ENCODE data around the gene SEMA3E. TPM values are rescaled to one million over a fixed set of nuclear protein-coding genes. Genes with fewer than 3 reads are reported as not detected.

The SEMA3E gene
- total RNA-seq, 1 donor from 2014 or later, result 4.6 TPM

GRCh38 chr7:83452256-83452655, 196.7 kb downstream of the SEMA3E start:
- TF ChIP-seq, protein P1, sequence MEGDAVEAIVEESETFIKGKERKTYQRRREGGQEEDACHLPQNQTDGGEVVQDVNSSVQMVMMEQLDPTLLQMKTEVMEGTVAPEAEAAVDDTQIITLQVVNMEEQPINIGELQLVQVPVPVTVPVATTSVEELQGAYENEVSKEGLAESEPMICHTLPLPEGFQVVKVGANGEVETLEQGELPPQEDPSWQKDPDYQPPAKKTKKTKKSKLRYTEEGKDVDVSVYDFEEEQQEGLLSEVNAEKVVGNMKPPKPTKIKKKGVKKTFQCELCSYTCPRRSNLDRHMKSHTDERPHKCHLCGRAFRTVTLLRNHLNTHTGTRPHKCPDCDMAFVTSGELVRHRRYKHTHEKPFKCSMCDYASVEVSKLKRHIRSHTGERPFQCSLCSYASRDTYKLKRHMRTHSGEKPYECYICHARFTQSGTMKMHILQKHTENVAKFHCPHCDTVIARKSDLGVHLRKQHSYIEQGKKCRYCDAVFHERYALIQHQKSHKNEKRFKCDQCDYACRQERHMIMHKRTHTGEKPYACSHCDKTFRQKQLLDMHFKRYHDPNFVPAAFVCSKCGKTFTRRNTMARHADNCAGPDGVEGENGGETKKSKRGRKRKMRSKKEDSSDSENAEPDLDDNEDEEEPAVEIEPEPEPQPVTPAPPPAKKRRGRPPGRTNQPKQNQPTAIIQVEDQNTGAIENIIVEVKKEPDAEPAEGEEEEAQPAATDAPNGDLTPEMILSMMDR (IDR thresholded peaks at IDR 0.05; ENCODE audit: insufficient read depth, low read depth, low read length), result no peak
- TF ChIP-seq EZH2 (IDR thresholded peaks at IDR 0.05; ENCODE audit: insufficient read depth, low read length), result no peak
- H3K4me1 Mint-ChIP-seq (ENCODE audit: low read depth, unreplicated experiment), result peaks cover 3% of the 10 kb centered on the region
- H3K27me3 ChIP-seq (ENCODE audit: insufficient read depth, low read length), result no peaks in the 10 kb centered on the region
- FAIRE-seq, result no peak
- H3K4me3 ChIP-seq (ENCODE audit: insufficient read depth, low read depth, low read length), result no peak overlapping the region
- H3K36me3 ChIP-seq (ENCODE audit: insufficient read depth, low read length), result no peaks in the 10 kb centered on the region
- H3K27me3 Mint-ChIP-seq (ENCODE audit: low read depth, unreplicated experiment), result no peaks in the 10 kb centered on the region
- no peaks in the 10 kb centered on the region for H4K20me1 ChIP-seq (ENCODE audit: insufficient read depth, low read length)
- no peak for DNase-seq (ENCODE audit: low read depth)
- no peaks in the 10 kb centered on the region for H3K36me3 Mint-ChIP-seq (ENCODE audit: low read depth, unreplicated experiment)
- H3K9ac ChIP-seq (ENCODE audit: low read length), result no peak overlapping the region
- H3K27ac Mint-ChIP-seq (ENCODE audit: unreplicated experiment), result no peak overlapping the region
- no peak overlapping the region for H3K27ac ChIP-seq (ENCODE audit: low read depth, low read length)
- no peaks in the 10 kb centered on the region for H3K4me1 ChIP-seq (ENCODE audit: insufficient read depth, low read length)
- no peaks in the 10 kb centered on the region for H3K9me3 Mint-ChIP-seq (ENCODE audit: unreplicated experiment)
- no peaks in the 10 kb centered on the region for H3K9me3 ChIP-seq (ENCODE audit: insufficient read depth, low read depth, low read length)
- H3K4me3 Mint-ChIP-seq (ENCODE audit: unreplicated experiment), result no peak overlapping the region
- no peak overlapping the region for H2AFZ ChIP-seq (ENCODE audit: low read depth, low read length)
- no peaks in the 10 kb centered on the region for H3K79me2 ChIP-seq (ENCODE audit: insufficient read depth, low read length)
- no peak overlapping the region for H3K4me2 ChIP-seq (ENCODE audit: low read length)

DNA sequence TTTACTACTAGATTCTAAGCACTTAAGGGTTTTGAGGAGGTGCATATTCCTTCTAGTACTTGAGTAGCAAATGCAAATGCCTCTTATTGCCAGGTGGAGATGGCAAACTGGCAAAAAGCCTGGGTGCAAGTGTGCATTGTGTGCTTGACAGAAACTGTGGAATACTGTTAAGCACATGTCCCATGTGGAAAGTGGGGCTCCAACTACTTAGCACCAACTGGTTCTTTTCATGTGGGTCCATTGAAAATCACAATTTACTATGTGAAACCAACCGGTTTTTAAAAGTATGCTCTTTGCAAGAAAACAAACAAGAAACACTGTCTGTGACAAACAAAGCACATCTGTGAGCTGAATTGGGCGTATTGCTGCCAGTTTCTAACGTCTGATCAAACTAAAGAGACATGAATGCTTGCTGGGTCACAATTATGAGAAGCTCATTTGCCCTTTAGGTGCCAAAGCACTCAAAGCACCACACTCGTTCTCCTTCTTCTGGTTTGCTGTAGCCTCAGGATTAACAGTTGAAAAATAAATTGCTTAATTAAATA, 197.4 kb downstream of the SEMA3E start:
- Mint-ChIP-seq H3K4me1 (ENCODE audit: low read depth, unreplicated experiment) (no peaks in the 10 kb centered on the region), H3K27ac (ENCODE audit: unreplicated experiment) (no peak overlapping the region), H3K36me3 (ENCODE audit: low read depth, unreplicated experiment) (no peaks in the 10 kb centered on the region), H3K4me3 (ENCODE audit: unreplicated experiment) (no peak overlapping the region), H3K27me3 (ENCODE audit: low read depth, unreplicated experiment) (no peaks in the 10 kb centered on the region), H3K9me3 (ENCODE audit: unreplicated experiment) (no peaks in the 10 kb centered on the region)
- Histone ChIP-seq H3K4me1 (ENCODE audit: insufficient read depth, low read length) (no peaks in the 10 kb centered on the region), H3K27ac (ENCODE audit: low read depth, low read length) (no peak overlapping the region), H3K4me3 (ENCODE audit: insufficient read depth, low read depth, low read length) (no peak overlapping the region), H3K27me3 (ENCODE audit: insufficient read depth, low read length) (no peaks in the 10 kb centered on the region), H3K9me3 (ENCODE audit: insufficient read depth, low read depth, low read length) (no peaks in the 10 kb centered on the region), H3K36me3 (ENCODE audit: insufficient read depth, low read length) (no peaks in the 10 kb centered on the region), H4K20me1 (ENCODE audit: insufficient read depth, low read length) (no peaks in the 10 kb centered on the region), H3K79me2 (ENCODE audit: insufficient read depth, low read length) (no peaks in the 10 kb centered on the region), H2AFZ (ENCODE audit: low read depth, low read length) (no peak overlapping the region), H3K4me2 (ENCODE audit: low read length) (no peak overlapping the region), H3K9ac (ENCODE audit: low read length) (no peak overlapping the region)
- no peak for TF ChIP-seq EZH2 (IDR thresholded peaks at IDR 0.05; ENCODE audit: insufficient read depth, low read length)
- TF ChIP-seq, protein P1 (IDR thresholded peaks at IDR 0.05; ENCODE audit: insufficient read depth, low read depth, low read length), result no peak
- DNase-seq (ENCODE audit: low read depth) (no peak), FAIRE-seq (no peak)

DNA sequence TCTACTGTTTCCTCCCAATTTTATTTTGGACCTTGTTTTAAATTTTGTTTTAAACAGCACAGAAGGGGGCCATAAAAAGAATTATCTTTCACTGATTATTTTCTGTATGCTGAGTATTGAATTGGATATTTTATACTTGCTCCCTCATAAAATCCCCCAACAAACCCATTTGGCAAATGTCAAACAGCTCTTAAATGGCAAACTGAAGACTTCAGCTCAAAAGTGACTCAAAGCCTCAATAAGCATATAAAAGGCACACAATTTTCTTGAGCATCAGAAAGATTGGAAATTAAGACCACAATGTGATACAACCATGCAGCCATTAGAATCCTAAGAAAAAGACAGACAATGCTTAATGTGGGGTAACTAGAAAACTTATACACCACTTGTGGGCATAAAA, 199.2 kb downstream of the SEMA3E start:
- H3K4me2 ChIP-seq (ENCODE audit: low read length), result no peak overlapping the region
- Mint-ChIP-seq H3K36me3 (ENCODE audit: low read depth, unreplicated experiment) (no peaks in the 10 kb centered on the region), H3K9me3 (ENCODE audit: unreplicated experiment) (no peaks in the 10 kb centered on the region), H3K4me1 (ENCODE audit: low read depth, unreplicated experiment) (no peaks in the 10 kb centered on the region), H3K27me3 (ENCODE audit: low read depth, unreplicated experiment) (no peaks in the 10 kb centered on the region), H3K4me3 (ENCODE audit: unreplicated experiment) (no peak overlapping the region), H3K27ac (ENCODE audit: unreplicated experiment) (no peak overlapping the region)
- no peak overlapping the region for H2AFZ ChIP-seq (ENCODE audit: low read depth, low read length)
- no peak overlapping the region for H3K4me3 ChIP-seq (ENCODE audit: insufficient read depth, low read depth, low read length)
- H3K79me2 ChIP-seq (ENCODE audit: insufficient read depth, low read length), result no peaks in the 10 kb centered on the region
- no peaks in the 10 kb centered on the region for H3K9me3 ChIP-seq (ENCODE audit: insufficient read depth, low read depth, low read length)
- no peaks in the 10 kb centered on the region for H3K27me3 ChIP-seq (ENCODE audit: insufficient read depth, low read length)
- H3K27ac ChIP-seq (ENCODE audit: low read depth, low read length), result no peak overlapping the region
- FAIRE-seq, result no peak
- no peaks in the 10 kb centered on the region for H3K4me1 ChIP-seq (ENCODE audit: insufficient read depth, low read length)
- no peak for DNase-seq (ENCODE audit: low read depth)
- H4K20me1 ChIP-seq (ENCODE audit: insufficient read depth, low read length), result no peaks in the 10 kb centered on the region
- no peak overlapping the region for H3K9ac ChIP-seq (ENCODE audit: low read length)
- H3K36me3 ChIP-seq (ENCODE audit: insufficient read depth, low read length), result no peaks in the 10 kb centered on the region
- no peak for TF ChIP-seq EZH2 (IDR thresholded peaks at IDR 0.05; ENCODE audit: insufficient read depth, low read length)
- TF ChIP-seq, protein P1 (IDR thresholded peaks at IDR 0.05; ENCODE audit: insufficient read depth, low read depth, low read length), result no peak

Data from astrocyte (in vitro differentiated cells and primary cell).